B cell (primary cell): ENCODE results near the gene TBC1D14. TPM values are rescaled to one million over a fixed set of nuclear protein-coding genes. Genes with fewer than 3 reads are reported as not detected.

Experiments
- ATAC-seq: fragments of 200-7000 bp; cut with Tn5 transposase; one replicate; pipeline ENCODE4 v1.10.0; 2021; ENCODE audit warnings: low read depth, mild to moderate bottlenecking, moderate number of reproducible peaks, moderate library complexity
- CTCF ChIA-PET: fragments of 350-600 bp; sonication (Branson Sonifier 250); formaldehyde crosslinking; loops from one replicate; lab custom pipeline; 2021; ENCODE audit warnings: antibody characterized with exemption, inconsistent platforms; lab: Charles Lee
- POLR2A ChIA-PET: fragments of 350-600 bp; sonication (Branson Sonifier 250); formaldehyde crosslinking; loops from one replicate; lab custom pipeline; 2021; ENCODE audit warnings: antibody characterized with exemption; lab: Charles Lee
- DNase-seq: peaks from one replicate; pipeline ENCODE4 v3.0.0; 2013
- H2AFZ ChIP-seq: 2 replicates; pipeline ENCODE4 v1.6.1; 2012; ENCODE audit warnings: mild to moderate bottlenecking, low read depth, low read length; ENCODE audit not compliant: insufficient read depth, poor library complexity, severe bottlenecking
- H3K27ac ChIP-seq, 2 donors: 1 replicate in 1 of 2; 2 replicates in 1 of 2; pipeline ENCODE4 v1.5.1; 2012 to 2013; ENCODE audit warnings: low read length in 2 of 2, mild to moderate bottlenecking in 2 of 2, moderate library complexity in 1 of 2
- H3K27me3 ChIP-seq, 4 experiments: fragments of 200-600 bp in 1 of 4; sonication (generic) in 1 of 4; replicated peaks in 1 of 4; 1 replicate in 2 of 4; 2 replicates in 2 of 4; pipeline versions ENCODE4 v1.6.1 to v1.7.0; 2013 to 2016; ENCODE audit warnings: low read length in 3 of 4, mild to moderate bottlenecking in 2 of 4, mixed read lengths in 1 of 4, moderate library complexity in 1 of 4; ENCODE audit not compliant: insufficient read depth in 4 of 4, control insufficient read depth in 3 of 4; ENCODE audit errors: control extremely low read depth in 1 of 4
- H3K36me3 ChIP-seq, 2 experiments: replicated peaks in 1 of 2; 1 replicate in 1 of 2; 2 replicates in 1 of 2; pipeline versions ENCODE4 v1.6.1 to v1.7.1; 2013; ENCODE audit warnings: low read length in 1 of 2; ENCODE audit not compliant: insufficient read depth in 2 of 2, control insufficient read depth in 1 of 2; ENCODE audit errors: control extremely low read depth in 1 of 2, extremely low read depth in 1 of 2
- H3K4me1 ChIP-seq, 2 donors: fragments of 200-600 bp in 1 of 2; sonication (generic) in 1 of 2; 1 replicate in 1 of 2; 2 replicates in 1 of 2; pipeline versions ENCODE4 v1.5.1 to v1.6.1; 2013 to 2017; ENCODE audit warnings: low read length in 2 of 2; ENCODE audit not compliant: control insufficient read depth in 2 of 2, insufficient read depth in 2 of 2
- H3K4me2 ChIP-seq: replicated peaks from 2 replicates; pipeline ENCODE3; 2012; ENCODE audit warnings: mild to moderate bottlenecking, low read depth, low read length; ENCODE audit not compliant: poor library complexity, severe bottlenecking
- H3K4me3 ChIP-seq, 5 experiments: fragments of 200-600 bp in 1 of 5; sonication (generic) in 1 of 5; 1 replicate in 3 of 5; 2 replicates in 2 of 5; pipeline versions ENCODE4 v1.5.1 to v1.7.0; 2011 to 2016; ENCODE audit warnings: low read length in 4 of 5, mild to moderate bottlenecking in 4 of 5, low read depth in 2 of 5, control low read depth in 1 of 5, moderate library complexity in 1 of 5; ENCODE audit not compliant: insufficient read depth in 1 of 5; ENCODE audit errors: control extremely low read depth in 1 of 5, extremely low read depth in 1 of 5
- H3K79me2 ChIP-seq: fragments of 200-600 bp; sonication (generic); one replicate; pipeline ENCODE4 v1.6.0; 2016; ENCODE audit warnings: low read length; ENCODE audit not compliant: control insufficient read depth, insufficient read depth
- H3K9ac ChIP-seq: fragments of 200-600 bp; sonication (generic); 2 replicates; pipeline ENCODE4 v1.6.1; 2017; ENCODE audit warnings: mild to moderate bottlenecking, low read length, moderate library complexity
- H3K9me3 ChIP-seq, 3 donors: one replicate each; pipeline versions ENCODE4 v1.6.1 to v1.7.1; 2013; ENCODE audit warnings: low read length in 2 of 3; ENCODE audit not compliant: control insufficient read depth in 2 of 3, insufficient read depth in 1 of 3; ENCODE audit errors: control extremely low read depth in 1 of 3
- H4K20me1 ChIP-seq: 2 replicates; pipeline ENCODE4 v1.6.0; 2012; ENCODE audit warnings: mild to moderate bottlenecking, low read length; ENCODE audit not compliant: insufficient read depth, control insufficient read depth, poor library complexity, severe bottlenecking
- H3K27ac Mint-ChIP-seq: one replicate; pipeline ENCODE4 v1.8.0; 2021; ENCODE audit warnings: mixed read lengths
- H3K27me3 Mint-ChIP-seq: one replicate; pipeline ENCODE4 v1.8.0; 2021; ENCODE audit warnings: mixed read lengths
- H3K4me1 Mint-ChIP-seq: one replicate; pipeline ENCODE4 v1.8.0; 2021; ENCODE audit warnings: mixed read lengths
- H3K4me3 Mint-ChIP-seq: one replicate; pipeline ENCODE4 v1.8.0; 2021; ENCODE audit warnings: mixed read lengths
- H3K9me3 Mint-ChIP-seq: one replicate; pipeline ENCODE4 v1.8.0; 2022; ENCODE audit warnings: mixed read lengths; ENCODE audit not compliant: insufficient read depth
- EZH2 ChIP-seq: IDR thresholded peaks from 2 replicates; pipeline ENCODE4 v1.6.1; 2012; ENCODE audit warnings: borderline replicate concordance, low read depth, mild to moderate bottlenecking, moderate library complexity, low read length; ENCODE audit not compliant: insufficient read depth, poor library complexity, severe bottlenecking
- WGBS: methylation state at CpG from one replicate; pipeline ENCODE4 v1.1.5; 2013; ENCODE audit warnings: missing lambda C conversion rate; ENCODE audit not compliant: insufficient coverage; 5-methylcytosine and 5-hydroxymethylcytosine counted together
- intact Hi-C: fragments of 100-400 bp; cut with micrococcal nuclease; formaldehyde crosslinking; loops from one replicate; pipeline ENCODE4 v1.10.0; 2022
- polyA plus RNA-seq: library from polyadenylated mRNA; depleted of rRNA; stranded (reverse); fragments of >200 nt; gene quantifications from 2 replicates; pipeline ENCODE4 v1.2.3, GENCODE V29; 2012
- total RNA-seq, 2 donors: library from RNA; stranded (reverse); fragments of 120-200 nt in 1 of 2; gene quantifications; 1 replicate in 1 of 2; 2 replicates in 1 of 2; pipeline versions ENCODE4 v1.2.3 to v1.2.4, GENCODE V29; 2013 to 2022
- TF ChIP-seq, protein P1 (sequence below): fragments of 200-600 bp; IDR thresholded peaks from one replicate; pipeline ENCODE4 v1.8.0; 2022; ENCODE audit warnings: antibody characterized with exemption, mild to moderate bottlenecking

Gene TBC1D14
- total and polyA plus RNA-seq, 2 donors (not counting 1 experiment from before 2014, with no cell fraction given): 21.9 to 42.0 TPM

DNA sequence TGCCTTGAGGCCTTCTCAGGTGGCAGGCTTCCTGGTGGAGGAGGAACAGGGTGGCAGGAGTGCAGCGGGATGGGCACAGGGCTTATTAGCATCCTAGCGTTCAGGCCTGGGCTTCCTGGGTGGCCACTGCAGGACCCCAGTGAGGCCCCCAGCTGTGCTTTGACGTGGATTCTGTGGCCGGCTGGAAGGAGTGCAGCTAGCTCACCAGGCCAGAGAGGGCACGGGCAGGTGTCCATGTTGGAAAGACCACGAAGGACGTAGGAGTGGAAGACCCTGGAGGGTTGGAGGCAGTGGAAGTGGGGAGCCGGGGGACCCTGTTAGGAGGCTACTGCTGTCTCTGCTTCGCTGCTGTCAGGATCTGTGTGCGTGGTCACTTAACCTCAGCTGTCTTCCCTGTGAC, 120.3 kb downstream of the TBC1D14 start:
- Mint-ChIP-seq H3K27me3 (no peaks in the 10 kb centered on the region), H3K4me1 (peaks cover 2% of the 10 kb centered on the region), H3K4me3 (no peak overlapping the region), H3K27ac (no peak overlapping the region), H3K9me3 (no peaks in the 10 kb centered on the region)
- DNase-seq (no peak), ATAC-seq (no peak)
- ChIA-PET POLR2A (no interaction called here), CTCF (interaction anchor here (1.0 kb wide), 1 partner anchor 12 kb away, joined by 3 read pairs; no protein-coding TSS in a partner anchor)
- H3K9ac ChIP-seq: no peak overlapping the region
- no peaks in the 10 kb centered on the region for H3K27me3 ChIP-seq
- no peaks in the 10 kb centered on the region for H3K4me1 ChIP-seq
- no peak for TF ChIP-seq EZH2
- TF ChIP-seq, protein P1, sequence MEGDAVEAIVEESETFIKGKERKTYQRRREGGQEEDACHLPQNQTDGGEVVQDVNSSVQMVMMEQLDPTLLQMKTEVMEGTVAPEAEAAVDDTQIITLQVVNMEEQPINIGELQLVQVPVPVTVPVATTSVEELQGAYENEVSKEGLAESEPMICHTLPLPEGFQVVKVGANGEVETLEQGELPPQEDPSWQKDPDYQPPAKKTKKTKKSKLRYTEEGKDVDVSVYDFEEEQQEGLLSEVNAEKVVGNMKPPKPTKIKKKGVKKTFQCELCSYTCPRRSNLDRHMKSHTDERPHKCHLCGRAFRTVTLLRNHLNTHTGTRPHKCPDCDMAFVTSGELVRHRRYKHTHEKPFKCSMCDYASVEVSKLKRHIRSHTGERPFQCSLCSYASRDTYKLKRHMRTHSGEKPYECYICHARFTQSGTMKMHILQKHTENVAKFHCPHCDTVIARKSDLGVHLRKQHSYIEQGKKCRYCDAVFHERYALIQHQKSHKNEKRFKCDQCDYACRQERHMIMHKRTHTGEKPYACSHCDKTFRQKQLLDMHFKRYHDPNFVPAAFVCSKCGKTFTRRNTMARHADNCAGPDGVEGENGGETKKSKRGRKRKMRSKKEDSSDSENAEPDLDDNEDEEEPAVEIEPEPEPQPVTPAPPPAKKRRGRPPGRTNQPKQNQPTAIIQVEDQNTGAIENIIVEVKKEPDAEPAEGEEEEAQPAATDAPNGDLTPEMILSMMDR: no peak
- 94% methylated on average over 10 of the region's 10 CpGs for WGBS
- no peaks in the 10 kb centered on the region for H3K9me3 ChIP-seq
- H3K27ac ChIP-seq: no peak overlapping the region
- intact Hi-C loops: no loop called here
- H3K79me2 ChIP-seq: peaks cover 7% of the 10 kb centered on the region
- no peak overlapping the region for H2AFZ ChIP-seq
- no peak overlapping the region for H3K4me3 ChIP-seq
- peaks cover 0 to 62% of the 10 kb centered on the region in 2 experiments for H3K36me3 ChIP-seq
- no peak overlapping the region for H3K4me2 ChIP-seq
- peaks cover 12% of the 10 kb centered on the region for H4K20me1 ChIP-seq

DNA sequence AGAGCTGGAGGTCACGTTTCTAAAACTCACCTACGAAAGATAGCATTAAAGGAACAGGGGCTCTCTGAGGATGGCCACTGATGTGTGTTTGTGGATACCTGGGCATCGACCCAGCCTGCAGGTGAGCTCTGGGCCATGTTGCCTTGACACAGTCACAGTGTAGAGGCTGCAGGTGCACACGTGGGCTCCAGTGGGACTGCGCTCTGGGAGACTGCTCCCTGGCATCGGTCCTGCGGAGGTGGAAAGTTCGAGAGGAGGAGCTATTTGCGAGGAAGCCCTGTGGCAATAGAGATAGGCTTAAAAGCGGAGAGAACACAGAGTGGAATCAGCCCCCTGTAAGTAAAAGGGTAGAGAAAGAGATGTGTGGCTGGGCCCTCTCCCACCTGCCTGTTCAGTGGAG, 121.2 kb downstream of the TBC1D14 start:
- no peaks in the 10 kb centered on the region for H3K27me3 Mint-ChIP-seq
- peaks cover 12% of the 10 kb centered on the region for H4K20me1 ChIP-seq
- CTCF ChIA-PET: no interaction called here
- H3K27ac ChIP-seq: no peak overlapping the region
- H3K4me3 Mint-ChIP-seq: no peak overlapping the region
- H3K27ac Mint-ChIP-seq: no peak overlapping the region
- no peaks in the 10 kb centered on the region for H3K27me3 ChIP-seq
- H3K79me2 ChIP-seq: peaks cover 7% of the 10 kb centered on the region
- no peak overlapping the region for H3K4me2 ChIP-seq
- POLR2A ChIA-PET: no interaction called here
- DNase-seq (no peak), ATAC-seq (no peak)
- no peaks in the 10 kb centered on the region for H3K9me3 Mint-ChIP-seq
- H3K9ac ChIP-seq: no peak overlapping the region
- H3K4me1 ChIP-seq: no peaks in the 10 kb centered on the region
- H3K36me3 ChIP-seq: peaks cover 0 to 52% of the 10 kb centered on the region in 2 experiments
- TF ChIP-seq, protein P1: no peak
- no peak for TF ChIP-seq EZH2
- H3K4me3 ChIP-seq: no peak overlapping the region
- no peak overlapping the region for H2AFZ ChIP-seq
- WGBS: 98% methylated on average over 10 of the region's 10 CpGs
- no peaks in the 10 kb centered on the region for H3K9me3 ChIP-seq
- intact Hi-C loops: no loop called here
- H3K4me1 Mint-ChIP-seq: peaks cover 2% of the 10 kb centered on the region
